Epithelial cell of umbilical artery (primary cell): ENCODE data around the gene SPTLC1. TPM values are rescaled to one million over a fixed set of nuclear protein-coding genes. Genes with fewer than 3 reads are reported as not detected.

Experiments
- total RNA-seq: library from RNA; depleted of rRNA; stranded (reverse); fragments of >200 nt; gene quantifications from 2 replicates; pipeline ENCODE4 v1.2.3, GENCODE V29; 2014

The SPTLC1 gene, protein sequence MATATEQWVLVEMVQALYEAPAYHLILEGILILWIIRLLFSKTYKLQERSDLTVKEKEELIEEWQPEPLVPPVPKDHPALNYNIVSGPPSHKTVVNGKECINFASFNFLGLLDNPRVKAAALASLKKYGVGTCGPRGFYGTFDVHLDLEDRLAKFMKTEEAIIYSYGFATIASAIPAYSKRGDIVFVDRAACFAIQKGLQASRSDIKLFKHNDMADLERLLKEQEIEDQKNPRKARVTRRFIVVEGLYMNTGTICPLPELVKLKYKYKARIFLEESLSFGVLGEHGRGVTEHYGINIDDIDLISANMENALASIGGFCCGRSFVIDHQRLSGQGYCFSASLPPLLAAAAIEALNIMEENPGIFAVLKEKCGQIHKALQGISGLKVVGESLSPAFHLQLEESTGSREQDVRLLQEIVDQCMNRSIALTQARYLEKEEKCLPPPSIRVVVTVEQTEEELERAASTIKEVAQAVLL
- 98.1 and 107 TPM in 2 replicates for total RNA-seq

DNA sequence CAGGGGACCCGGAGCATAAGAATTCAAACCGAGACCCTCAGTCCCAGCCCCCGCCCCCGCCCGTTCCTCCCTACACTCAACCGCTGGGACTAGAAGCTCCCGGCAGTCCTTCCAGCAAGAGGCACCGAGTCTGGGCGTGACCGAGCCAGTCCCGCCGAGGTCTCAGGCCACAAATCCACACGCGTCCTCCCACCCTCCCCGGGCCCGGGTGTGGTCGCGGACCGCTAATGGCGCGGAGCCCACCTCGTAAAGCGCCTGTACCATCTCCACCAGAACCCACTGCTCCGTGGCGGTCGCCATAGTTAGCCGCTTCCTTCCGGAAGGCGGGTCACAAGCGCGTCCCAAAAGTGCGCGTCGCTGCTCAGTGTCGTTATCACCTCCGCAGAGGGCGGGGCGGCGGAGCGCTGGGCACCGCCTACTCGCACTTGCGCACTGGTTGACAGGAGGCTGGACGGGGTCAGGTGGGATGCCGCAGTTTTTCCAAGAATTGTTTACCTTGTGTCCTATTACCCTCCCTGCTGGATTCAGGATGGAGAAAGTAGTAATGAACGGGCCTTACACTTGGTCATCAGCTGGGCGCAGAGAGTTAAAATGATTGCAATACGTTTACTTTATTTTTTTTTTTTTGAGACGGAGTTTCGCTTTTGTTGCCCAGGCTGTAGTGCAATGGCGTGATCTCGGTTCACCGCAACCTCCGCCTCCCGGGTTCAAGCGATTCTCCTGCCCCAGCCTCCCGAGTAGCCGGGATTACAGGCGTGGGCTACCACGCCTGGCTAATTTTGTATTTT, at the start of gene SPTLC1:
Gene SPTLC1 (minus strand): TSS at position 343 of the 788 bp plus-strand sequence. CDS start 43 bp downstream, at position 300.

Other genes starting within 250 kb of the SPTLC1 start
- under 0.01 TPM in 2 replicates for gene ROR2, start 165.2 kb downstream of the SPTLC1 start, total RNA-seq
- 201 and 253 TPM in 2 replicates for gene IARS1, start 178.3 kb upstream of the SPTLC1 start, total RNA-seq
- 19.5 and 34.5 TPM in 2 replicates for gene NOL8, start 209.9 kb upstream of the SPTLC1 start, total RNA-seq
- 2.6 and 4.7 TPM in 2 replicates for gene CENPP, start 210.5 kb upstream of the SPTLC1 start, total RNA-seq